Measurements from ENCODE around the gene GALNT8. TPM values are rescaled to one million over a fixed set of nuclear protein-coding genes. Genes with fewer than 3 reads are reported as not detected.

The GALNT8 gene
- total RNA-seq, 1 experiment from 2014 or later = not detected

GRCh38 chr12:4802841-4803240 lies 82.6 kb downstream of the GALNT8 start:
- no peak overlapping the region for H3K4me3 ChIP-seq (ENCODE audit: low read depth, low read length, poor library complexity, severe bottlenecking)
- ChIA-PET CTCF (no interaction called here), POLR2A (ENCODE audit: low non-redundant PET) (no interaction called here)
- peaks cover 83% of the 10 kb centered on the region for H3K27me3 ChIP-seq (replicated peaks; ENCODE audit: insufficient read depth, low read depth, low read length, poor library complexity)
- no peaks in the 10 kb centered on the region for H3K9me3 ChIP-seq (ENCODE audit: low read depth, low read length, poor library complexity, severe bottlenecking)
- TF ChIP-seq EZH2 (IDR thresholded peaks at IDR 0.05; ENCODE audit: borderline replicate concordance, low read depth, low read length, poor library complexity, severe bottlenecking) = no peak
- no peak for TF ChIP-seq CTCF (conservative IDR thresholded peaks at IDR 0.05; ENCODE audit: low read depth, low read length)
- no peak overlapping the region for H3K27ac ChIP-seq (ENCODE audit: low read depth, low read length, poor library complexity, severe bottlenecking)
- intact Hi-C loops (cut with micrococcal nuclease; ENCODE audit: unreplicated experiment) = no loop called here
- no peak for DNase-seq (ENCODE audit: low spot score)
- BruUV-seq (replicated peaks) = no TSS peak
- no peaks in the 10 kb centered on the region for H3K4me1 ChIP-seq (ENCODE audit: insufficient read depth, low read length, poor library complexity, severe bottlenecking)
- no peaks in the 10 kb centered on the region for H3K36me3 ChIP-seq (ENCODE audit: insufficient read depth, low read length, poor library complexity, severe bottlenecking)

GRCh38 chr12:4806439-4807115 lies 86.4 kb downstream of the GALNT8 start:
- Histone ChIP-seq H3K27me3 (replicated peaks; ENCODE audit: insufficient read depth, low read depth, low read length, poor library complexity) (peaks cover 79% of the 10 kb centered on the region), H3K9me3 (ENCODE audit: low read depth, low read length, poor library complexity, severe bottlenecking) (no peaks in the 10 kb centered on the region), H3K27ac (ENCODE audit: low read depth, low read length, poor library complexity, severe bottlenecking) (no peak overlapping the region), H3K4me1 (ENCODE audit: insufficient read depth, low read length, poor library complexity, severe bottlenecking) (no peaks in the 10 kb centered on the region), H3K36me3 (ENCODE audit: insufficient read depth, low read length, poor library complexity, severe bottlenecking) (no peaks in the 10 kb centered on the region), H3K4me3 (ENCODE audit: low read depth, low read length, poor library complexity, severe bottlenecking) (no peak overlapping the region)
- BruUV-seq (replicated peaks) = no TSS peak
- no peak for DNase-seq (ENCODE audit: low spot score)
- ChIA-PET POLR2A (ENCODE audit: low non-redundant PET) (no interaction called here), CTCF (no interaction called here)
- TF ChIP-seq CTCF (conservative IDR thresholded peaks at IDR 0.05; ENCODE audit: low read depth, low read length) = no peak
- no peak for TF ChIP-seq EZH2 (IDR thresholded peaks at IDR 0.05; ENCODE audit: borderline replicate concordance, low read depth, low read length, poor library complexity, severe bottlenecking)
- intact Hi-C loops (cut with micrococcal nuclease; ENCODE audit: unreplicated experiment) = no loop called here

- Histone ChIP-seq H3K4me1 (ENCODE audit: insufficient read depth, low read length, poor library complexity, severe bottlenecking) (no peaks in the 10 kb centered on the region), H3K36me3 (ENCODE audit: insufficient read depth, low read length, poor library complexity, severe bottlenecking) (no peaks in the 10 kb centered on the region), H3K4me3 (ENCODE audit: low read depth, low read length, poor library complexity, severe bottlenecking) (no peak overlapping the region), H3K9me3 (ENCODE audit: low read depth, low read length, poor library complexity, severe bottlenecking) (no peaks in the 10 kb centered on the region), H3K27me3 (replicated peaks; ENCODE audit: insufficient read depth, low read depth, low read length, poor library complexity) (peaks cover 79% of the 10 kb centered on the region), H3K27ac (ENCODE audit: low read depth, low read length, poor library complexity, severe bottlenecking) (no peak overlapping the region)
- POLR2A ChIA-PET (ENCODE audit: low non-redundant PET) = no interaction called here
- DNase-seq (ENCODE audit: low spot score) = no peak
- TF ChIP-seq EZH2 (IDR thresholded peaks at IDR 0.05; ENCODE audit: borderline replicate concordance, low read depth, low read length, poor library complexity, severe bottlenecking) (no peak), CTCF (conservative IDR thresholded peaks at IDR 0.05; ENCODE audit: low read depth, low read length) (no peak)
- intact Hi-C loops (cut with micrococcal nuclease; ENCODE audit: unreplicated experiment) = no loop called here
- BruUV-seq (replicated peaks) = no TSS peak
- CTCF ChIA-PET = no interaction called here
Measured at GRCh38 chr12:4807116-4807783, 87.0 kb downstream of the GALNT8 start.

Measured in A673 (cell line).